Measurements from ENCODE around the gene ATXN1. TPM values are rescaled to one million over a fixed set of nuclear protein-coding genes. Genes with fewer than 3 reads are reported as not detected.
"Not testable (repeated sequence)": the region's sequence is repeated elsewhere in the genome, so short reads cannot be mapped to it uniquely, and the experiment has no call there.

The ATXN1 gene
- total RNA-seq, 1 donor from 2014 or later: 98.0 TPM

GRCh38 chr6:16284472-16284871 is 476.8 kb downstream of the ATXN1 start:
- no peak for DNase-seq (ENCODE audit: low spot score)

GRCh38 chr6:16282370-16282769 is 478.9 kb downstream of the ATXN1 start:
- no peak for DNase-seq (ENCODE audit: low spot score)

- no peak for DNase-seq (ENCODE audit: low spot score)
Measured at GRCh38 chr6:16279243-16279642, 482.0 kb downstream of the ATXN1 start.

GRCh38 chr6:16278750-16279149 is 482.5 kb downstream of the ATXN1 start:
- DNase-seq (ENCODE audit: low spot score): no peak

- no peak for DNase-seq (ENCODE audit: low spot score)
Measured at GRCh38 chr6:16278048-16278724, 483.1 kb downstream of the ATXN1 start.

GRCh38 chr6:16277101-16277981 is 483.9 kb downstream of the ATXN1 start:
- peak; percentile 84 for DNase-seq (ENCODE audit: low spot score)

- DNase-seq (ENCODE audit: low spot score): peak; percentile 25
Measured at GRCh38 chr6:16274885-16275589, 486.2 kb downstream of the ATXN1 start.

- DNase-seq (ENCODE audit: low spot score): no peak
Measured at GRCh38 chr6:16274483-16274882, 486.8 kb downstream of the ATXN1 start.

- DNase-seq (ENCODE audit: low spot score): peak; percentile 89
Measured at GRCh38 chr6:16273256-16273655, 488.0 kb downstream of the ATXN1 start.

- no peak for DNase-seq (ENCODE audit: low spot score)
Measured at GRCh38 chr6:16272201-16272600, 489.1 kb downstream of the ATXN1 start.

GRCh38 chr6:16271428-16271827 is 489.8 kb downstream of the ATXN1 start:
- DNase-seq (ENCODE audit: low spot score): no peak

- no peak for DNase-seq (ENCODE audit: low spot score)
Measured at GRCh38 chr6:16270178-16270794, 491.0 kb downstream of the ATXN1 start.

GRCh38 chr6:16269442-16270070 is 491.7 kb downstream of the ATXN1 start:
- not testable (repeated sequence) for DNase-seq (ENCODE audit: low spot score)

GRCh38 chr6:16267428-16268263 is 493.6 kb downstream of the ATXN1 start:
- no peak for DNase-seq (ENCODE audit: low spot score)

GRCh38 chr6:16265351-16266341 is 495.6 kb downstream of the ATXN1 start:
- no peak for DNase-seq (ENCODE audit: low spot score)

GRCh38 chr6:16264785-16265184 is 496.5 kb downstream of the ATXN1 start:
- DNase-seq (ENCODE audit: low spot score): no peak

- not testable (repeated sequence) for DNase-seq (ENCODE audit: low spot score)
Measured at GRCh38 chr6:16263464-16264099, 497.7 kb downstream of the ATXN1 start.

GRCh38 chr6:16262773-16263172 is 498.5 kb downstream of the ATXN1 start:
- not testable (repeated sequence) for DNase-seq (ENCODE audit: low spot score)

GRCh38 chr6:16260602-16261001 is 500.7 kb downstream of the ATXN1 start:
- not testable (repeated sequence) for DNase-seq (ENCODE audit: low spot score)

Data from umbilical cord (tissue), 2 donors.